Mesenteric fat pad (tissue), 1 donor: Measurements from ENCODE around the gene MSMO1. TPM values are rescaled to one million over a fixed set of nuclear protein-coding genes. Genes with fewer than 3 reads are reported as not detected.
"Not testable (repeated sequence)": the region's sequence is repeated elsewhere in the genome, so short reads cannot be mapped to it uniquely, and the experiment has no call there.

ENCODE experiments used
- DNase-seq: peaks from one replicate; pipeline ENCODE4 v3.0.0-alpha.2; 2020; ENCODE audit warnings: low spot score
- total RNA-seq: library from RNA; stranded (reverse); fragmentation: NEBNext Ultra II Directional; extraction: Animal tissue kit (Norgen Biotek cat#: 25700); gene quantifications from one replicate; pipeline ENCODE4 v1.2.1, GENCODE V29; 2021
- donor health status: DM: yes; HTN: yes; CAD: no.

The MSMO1 gene
- total RNA-seq, 1 donor from 2014 or later: 13.9 TPM

- DNase-seq: no peak
Observed at GRCh38 chr4:165324236-165324917, 3.1 kb upstream of the MSMO1 start.

- DNase-seq: no peak
Observed at GRCh38 chr4:165324918-165325304, 2.6 kb upstream of the MSMO1 start.

- DNase-seq: no peak
Observed at GRCh38 chr4:165325732-165326512, 1.5 kb upstream of the MSMO1 start.

- no peak for DNase-seq
Observed at GRCh38 chr4:165326831-165327210, 648 bp upstream of the MSMO1 start.

- no peak for DNase-seq
Observed at GRCh38 chr4:165328101-165328425, 594 bp downstream of the MSMO1 start.

DNA sequence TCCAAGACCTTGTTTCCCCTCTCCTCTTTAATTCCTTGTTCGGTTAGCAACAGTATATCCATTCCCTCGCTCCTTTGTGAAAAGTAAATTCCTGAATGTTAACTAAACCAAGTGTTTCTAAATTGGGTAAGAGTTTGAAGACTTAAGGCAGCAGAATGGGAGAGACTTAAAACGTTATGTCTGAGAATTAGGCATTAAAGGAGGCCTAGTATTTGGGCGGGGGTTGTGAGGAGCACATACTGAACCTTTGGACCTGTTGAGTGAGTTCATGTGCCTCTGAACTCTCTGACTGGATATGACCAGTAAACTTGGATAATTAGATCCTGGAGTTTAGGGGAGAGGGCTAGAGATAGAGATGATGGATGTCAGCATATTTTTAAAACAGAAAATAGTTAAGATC lies 1.2 kb downstream of the MSMO1 start:
- no peak for DNase-seq

DNA sequence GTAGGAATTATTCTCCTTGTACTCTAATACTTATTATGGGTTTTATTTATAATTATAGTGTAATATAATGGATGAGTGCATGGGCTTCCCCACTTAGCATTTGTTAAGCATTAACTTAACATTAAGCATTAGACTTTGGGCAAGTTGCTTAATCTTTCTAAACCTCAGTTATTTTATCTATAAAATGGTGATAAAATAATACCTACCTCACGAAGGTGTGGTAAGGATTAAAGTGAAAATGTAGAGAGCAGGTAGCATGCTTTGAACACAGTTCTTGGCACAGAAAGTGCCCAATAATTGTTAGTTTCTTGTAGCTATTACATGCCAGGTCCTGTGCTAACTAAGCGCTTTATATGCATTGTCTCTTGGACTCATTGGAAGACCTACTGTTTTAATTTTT lies 2.6 kb downstream of the MSMO1 start:
- no peak for DNase-seq

DNA sequence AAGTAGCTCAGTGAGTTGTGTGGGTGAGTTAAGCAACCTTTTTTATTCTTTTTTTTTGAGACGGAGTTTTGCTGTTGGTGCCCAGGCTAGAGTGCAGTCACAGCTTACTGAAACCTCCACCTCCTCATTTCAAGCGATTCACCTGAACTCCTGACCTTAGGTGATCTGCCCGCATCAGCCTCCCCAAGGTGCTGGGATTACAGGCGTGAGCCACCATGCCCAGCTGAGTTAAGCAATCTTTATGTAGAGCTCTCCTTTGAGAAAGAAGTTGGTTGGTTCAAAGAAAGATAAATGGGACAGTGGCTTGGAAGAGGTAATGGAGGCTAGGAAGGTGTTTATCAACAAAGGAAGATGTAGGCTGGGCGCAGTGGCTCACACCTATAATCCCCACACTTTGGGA lies 3.2 kb downstream of the MSMO1 start:
- no peak for DNase-seq

DNA sequence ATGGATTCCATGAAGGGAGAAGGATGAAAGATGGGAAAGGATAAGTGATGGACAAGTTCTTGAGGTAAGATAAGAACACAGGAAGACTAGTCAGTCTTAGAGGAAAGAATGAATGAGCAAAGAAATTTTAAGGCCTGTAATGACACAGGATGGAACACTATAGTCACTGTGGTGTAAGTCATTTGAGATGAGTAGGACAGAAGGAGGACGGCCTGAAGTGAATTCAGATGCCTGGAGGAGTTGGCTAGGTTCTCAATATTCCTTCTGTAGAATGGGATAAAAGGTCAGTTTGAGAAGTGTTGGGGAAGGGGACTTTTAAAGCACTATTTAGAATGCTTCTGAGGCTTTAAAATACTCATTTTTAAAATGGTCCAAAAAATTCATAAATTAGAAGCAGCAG lies 3.9 kb downstream of the MSMO1 start:
- DNase-seq: no peak

GRCh38 chr4:165331823-165332222 lies 4.4 kb downstream of the MSMO1 start:
- DNase-seq: no peak

DNA sequence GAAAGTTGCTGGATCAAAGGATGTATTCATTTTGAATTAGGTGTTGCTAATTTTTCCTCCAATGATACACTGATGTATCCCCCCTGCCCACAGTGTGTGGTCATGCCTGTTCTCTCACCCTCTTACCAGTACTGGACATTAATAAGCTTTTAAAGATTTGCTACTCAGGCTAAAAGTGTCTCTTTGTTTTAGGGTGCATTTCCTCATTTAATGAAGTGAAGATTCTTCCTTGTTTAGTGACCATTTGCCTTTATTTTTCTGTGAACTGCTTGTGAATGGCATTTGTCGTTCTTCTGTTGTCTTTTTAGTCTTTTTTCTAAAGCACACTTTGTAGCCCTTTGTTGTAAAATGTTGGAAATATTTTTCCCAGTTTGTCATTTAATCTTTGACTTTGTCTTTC lies 5.0 kb downstream of the MSMO1 start:
- no peak for DNase-seq

DNA sequence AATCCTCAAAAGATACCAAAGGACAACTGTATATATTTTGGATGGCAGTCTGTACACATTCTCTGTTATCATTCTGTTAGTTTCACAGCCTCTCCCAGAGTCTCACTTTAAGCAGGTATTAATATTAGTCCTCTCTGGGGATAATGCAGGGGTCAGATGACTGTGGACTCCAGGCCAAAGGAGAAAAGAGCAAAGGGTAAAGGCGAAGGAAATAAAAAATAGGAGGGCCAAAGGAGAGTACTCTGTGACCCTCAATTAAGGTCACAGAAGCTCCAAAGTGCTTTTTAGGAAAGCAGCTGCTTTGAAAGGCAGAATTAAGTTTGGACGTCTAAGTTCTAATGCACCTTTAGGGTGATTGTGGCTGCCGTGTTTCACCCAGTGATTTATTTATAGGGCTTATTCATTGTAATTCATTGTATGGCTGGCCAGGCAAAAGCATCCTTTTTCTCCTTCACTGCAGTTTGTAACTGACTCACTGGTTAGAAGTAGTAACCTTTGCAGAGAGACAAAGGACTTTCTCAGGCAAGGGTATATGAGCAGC lies 7.8 kb downstream of the MSMO1 start:
- DNase-seq: no peak

GRCh38 chr4:165336743-165337142 lies 9.3 kb downstream of the MSMO1 start:
- DNase-seq: no peak

- DNase-seq: not testable (repeated sequence)
Observed at GRCh38 chr4:165342340-165342739, 14.9 kb downstream of the MSMO1 start.

DNA sequence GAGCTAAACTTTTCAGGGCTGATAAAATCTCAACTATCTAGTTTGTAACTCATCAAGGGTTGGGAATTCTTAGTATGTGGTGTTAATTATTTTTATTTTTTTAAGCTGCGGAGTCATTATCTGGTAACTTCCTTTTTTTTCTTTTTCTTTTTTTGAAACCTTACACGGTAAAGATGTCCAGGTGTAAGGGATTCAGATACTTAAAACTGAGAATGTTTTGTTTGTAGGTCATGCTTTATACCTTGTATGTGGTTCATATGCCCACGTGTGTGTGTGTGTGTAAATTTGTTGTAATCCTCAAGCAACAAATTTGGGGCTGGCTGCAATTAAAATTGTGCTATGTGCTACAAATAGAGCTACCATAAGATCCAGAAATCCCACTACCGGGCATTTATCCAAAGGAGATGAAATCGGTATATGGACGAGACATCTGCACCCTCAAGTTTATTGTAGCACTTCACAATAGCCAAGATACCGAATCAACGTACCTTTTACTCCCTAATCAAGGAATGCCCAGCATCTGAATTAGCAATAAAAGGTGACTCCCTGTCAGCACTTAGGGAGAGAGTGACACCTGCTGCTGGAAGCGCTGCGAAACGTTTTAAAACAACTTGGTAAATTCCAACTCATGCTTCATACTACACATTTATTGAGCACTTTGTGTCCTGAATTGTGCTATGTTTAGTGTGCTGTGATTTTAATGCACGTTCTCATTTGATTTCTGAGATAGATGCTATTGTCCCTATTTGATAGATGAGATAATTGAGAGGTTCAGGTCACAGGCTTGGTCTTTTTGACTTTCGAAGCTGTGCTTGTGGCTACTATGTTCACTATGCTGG lies 16.1 kb downstream of the MSMO1 start:
- no peak for DNase-seq

DNA sequence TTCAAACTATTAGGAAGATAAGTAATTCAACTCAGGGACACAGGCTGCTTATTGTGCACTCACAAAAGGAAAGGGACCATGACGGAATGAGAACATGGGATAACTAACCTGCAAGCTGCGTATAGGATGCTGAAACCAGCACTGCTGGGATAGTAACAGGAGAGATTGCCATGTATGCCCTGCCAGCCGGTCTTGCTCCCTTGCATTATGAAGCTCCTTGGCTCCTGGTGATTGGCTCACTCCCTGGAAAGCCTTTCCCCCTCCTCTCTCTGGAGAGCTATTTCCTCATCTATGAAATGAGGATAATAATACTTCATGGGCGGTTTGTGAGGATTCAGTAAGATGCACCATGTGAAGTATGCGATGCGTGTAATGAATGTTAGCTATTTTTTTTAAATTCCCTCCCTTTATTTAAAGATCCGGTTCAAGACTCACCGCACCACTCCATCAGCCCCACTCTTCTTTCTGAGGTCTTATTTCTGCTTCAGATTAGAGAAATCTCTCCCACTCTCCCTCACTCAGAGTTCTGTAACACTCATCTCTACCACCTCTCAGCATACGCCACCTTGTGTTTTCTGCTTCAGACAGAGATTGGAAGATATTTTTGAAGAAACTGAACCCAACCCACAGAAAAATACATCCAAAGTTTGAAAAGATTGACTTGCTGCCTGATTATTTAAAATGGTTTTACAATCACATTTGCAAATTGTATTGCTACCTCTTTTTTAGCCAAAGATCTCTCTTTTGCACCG lies 18.4 kb downstream of the MSMO1 start:
- no peak for DNase-seq

DNA sequence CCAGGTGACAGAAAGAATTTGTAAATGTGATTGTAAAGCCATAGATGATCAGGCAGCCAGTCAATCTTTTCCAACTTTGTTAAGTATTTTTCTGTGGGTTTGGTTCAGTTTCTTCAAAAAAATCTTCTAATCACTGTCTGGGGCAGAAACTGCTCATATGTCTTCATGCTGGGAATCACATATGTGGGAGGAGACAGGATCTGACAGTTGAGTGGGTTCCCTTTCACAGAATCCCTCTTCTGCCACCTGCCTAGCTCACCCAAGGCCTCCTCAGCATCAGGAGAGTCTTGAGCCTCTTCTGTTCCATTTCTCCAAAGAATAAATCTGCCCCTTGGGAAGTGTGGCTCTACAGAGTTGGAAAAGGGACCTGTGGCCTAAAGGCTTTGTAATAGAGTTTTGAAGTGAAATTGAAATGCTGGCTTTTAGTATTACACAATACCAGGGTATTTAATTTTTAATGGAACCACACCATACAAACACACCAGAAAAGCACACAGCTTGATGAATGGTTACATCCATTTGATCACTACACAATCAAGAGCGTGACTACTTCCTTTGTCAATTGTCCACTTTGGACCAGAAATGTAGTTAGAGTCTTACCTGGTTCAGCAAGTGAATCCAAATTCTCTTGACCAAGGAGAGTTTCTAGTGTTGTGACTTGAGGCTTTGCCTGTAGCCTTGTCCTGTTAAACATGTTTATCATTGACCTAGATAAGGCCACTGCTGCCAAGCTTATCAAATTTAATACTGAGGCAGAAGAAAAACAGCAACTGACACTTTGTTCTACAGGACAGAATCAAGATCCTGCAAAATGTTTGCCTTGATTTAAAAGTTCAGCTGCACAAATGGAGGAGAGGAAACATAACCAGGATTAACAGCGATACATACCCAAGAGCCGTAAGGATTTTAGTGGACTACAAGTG lies 20.4 kb downstream of the MSMO1 start:
- no peak for DNase-seq

- DNase-seq: no peak
Observed at GRCh38 chr4:165351359-165352130, 24.1 kb downstream of the MSMO1 start.

DNA sequence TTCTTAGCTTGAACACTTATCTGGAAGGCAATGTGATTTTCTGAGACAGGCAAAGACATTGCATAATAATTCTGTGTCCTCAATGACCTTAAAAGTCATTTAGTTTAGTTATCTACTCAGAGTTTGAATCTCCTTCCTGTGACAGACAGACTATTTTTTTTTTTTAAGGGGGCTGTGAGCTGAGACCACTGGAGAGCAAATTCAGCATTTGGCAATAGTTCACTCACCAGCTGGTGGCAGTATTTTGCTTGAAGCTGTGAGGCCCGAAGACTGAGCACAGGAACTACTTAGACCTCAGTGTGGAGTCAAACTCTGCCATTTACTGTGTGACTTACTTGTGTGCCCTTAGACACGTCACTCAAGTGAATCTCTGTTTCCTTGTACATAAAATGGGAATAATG lies 28.4 kb downstream of the MSMO1 start:
- no peak for DNase-seq
